Endodermal cell (in vitro differentiated cells): ENCODE results near the gene SPAG5. TPM values are rescaled to one million over a fixed set of nuclear protein-coding genes. Genes with fewer than 3 reads are reported as not detected.
A peak's percentile ranks its signal among the peaks of the same experiment; 100 is the strongest.

Experiments used
- DNase-seq: peaks from one replicate; pipeline ENCODE4 v3.0.0-alpha.2; 2017
- H3K27ac ChIP-seq: 2 replicates; pipeline ENCODE4 v1.5.1; 2013; ENCODE audit warnings: mild to moderate bottlenecking, low read depth, low read length, moderate library complexity
- H3K27me3 ChIP-seq: 2 replicates; pipeline ENCODE4 v1.6.1; 2013; ENCODE audit warnings: mild to moderate bottlenecking, low read length, moderate library complexity; ENCODE audit not compliant: insufficient read depth, control insufficient read depth, poor library complexity, severe bottlenecking
- H3K36me3 ChIP-seq: 2 replicates; pipeline ENCODE4 v1.7.0; 2013; ENCODE audit warnings: mild to moderate bottlenecking, low read length, moderate library complexity; ENCODE audit not compliant: control insufficient read depth, insufficient read depth
- H3K4me1 ChIP-seq: one replicate; pipeline ENCODE4 v1.7.0; 2013; ENCODE audit warnings: low read length; ENCODE audit not compliant: control insufficient read depth, insufficient read depth
- H3K4me3 ChIP-seq: 2 replicates; pipeline ENCODE4 v1.5.1; 2013; ENCODE audit warnings: mild to moderate bottlenecking, low read length, moderate library complexity
- H3K9ac ChIP-seq: 2 replicates; pipeline ENCODE4 v1.6.1; 2013; ENCODE audit warnings: mild to moderate bottlenecking, low read length, moderate library complexity; ENCODE audit not compliant: poor library complexity, severe bottlenecking; ENCODE audit errors: extremely low read depth
- H3K9me3 ChIP-seq: 2 replicates; pipeline ENCODE4 v1.6.1; 2013; ENCODE audit warnings: mild to moderate bottlenecking, low read length, moderate library complexity; ENCODE audit not compliant: control insufficient read depth
- H3K27ac Mint-ChIP-seq: 2 replicates; pipeline ENCODE4 v1.8.0; 2020; ENCODE audit warnings: mixed read lengths
- H3K27me3 Mint-ChIP-seq: 2 replicates; pipeline ENCODE4 v1.8.0; 2021; ENCODE audit warnings: mild to moderate bottlenecking, mixed read lengths; ENCODE audit not compliant: insufficient read depth
- H3K36me3 Mint-ChIP-seq: 2 replicates; pipeline ENCODE4 v1.8.0; 2020; ENCODE audit warnings: low read depth, mixed read lengths
- H3K4me1 Mint-ChIP-seq: 2 replicates; pipeline ENCODE4 v1.8.0; 2020; ENCODE audit warnings: mixed read lengths
- H3K4me3 Mint-ChIP-seq: 2 replicates; pipeline ENCODE4 v1.8.0; 2020; ENCODE audit warnings: mild to moderate bottlenecking, moderate library complexity, mixed read lengths
- H3K9me3 Mint-ChIP-seq: 2 replicates; pipeline ENCODE4 v1.8.0; 2020; ENCODE audit warnings: mild to moderate bottlenecking, mixed read lengths
- WGBS, 2 experiments: methylation state at CpG; one replicate each; pipeline versions ENCODE4 v1.1.5 to v1.1.7; 2013; ENCODE audit warnings: missing lambda C conversion rate in 2 of 2, mixed read lengths in 1 of 2; ENCODE audit not compliant: insufficient coverage in 1 of 2, insufficient read length in 1 of 2; 5-methylcytosine and 5-hydroxymethylcytosine counted together
- total RNA-seq, 2 donors: library from RNA; stranded (reverse); fragmentation: NEBNext Ultra II Directional in 1 of 2; extraction: Animal tissue kit (Norgen Biotek cat#: 25700) in 1 of 2; gene quantifications; 2 replicates in 1 of 2; 3 replicates in 1 of 2; pipeline ENCODE4 v1.2.1, GENCODE V29; 2021
- TF ChIP-seq, protein P1 (sequence below): fragments of 200-600 bp; sonication (generic); conservative IDR thresholded peaks from 2 replicates; pipeline ENCODE4 v1.5.0; 2021; ENCODE audit warnings: antibody characterized with exemption, mild to moderate bottlenecking

SPAG5 gene
- total RNA-seq, 2 donors from 2014 or later: 84.8 to 132 TPM

GRCh38 chr17:28545787-28546415 lies 52.9 kb downstream of the SPAG5 start:
- no peak overlapping the region for H3K27ac ChIP-seq
- DNase-seq: peak; percentile 52
- H3K27ac Mint-ChIP-seq: no peak overlapping the region
- no peak overlapping the region for H3K4me3 Mint-ChIP-seq
- H3K36me3 Mint-ChIP-seq: peaks cover 6% of the 10 kb centered on the region
- peaks cover 17% of the 10 kb centered on the region for H3K4me1 Mint-ChIP-seq
- H3K27me3 Mint-ChIP-seq: no peaks in the 10 kb centered on the region
- 86 to 93% methylated on average over 4 to 6 of the region's 6 CpGs for WGBS, 2 experiments
- no peaks in the 10 kb centered on the region for H3K27me3 ChIP-seq
- H3K9me3 ChIP-seq: no peaks in the 10 kb centered on the region
- no peaks in the 10 kb centered on the region for H3K36me3 ChIP-seq
- no peaks in the 10 kb centered on the region for H3K9me3 Mint-ChIP-seq
- TF ChIP-seq, protein P1, sequence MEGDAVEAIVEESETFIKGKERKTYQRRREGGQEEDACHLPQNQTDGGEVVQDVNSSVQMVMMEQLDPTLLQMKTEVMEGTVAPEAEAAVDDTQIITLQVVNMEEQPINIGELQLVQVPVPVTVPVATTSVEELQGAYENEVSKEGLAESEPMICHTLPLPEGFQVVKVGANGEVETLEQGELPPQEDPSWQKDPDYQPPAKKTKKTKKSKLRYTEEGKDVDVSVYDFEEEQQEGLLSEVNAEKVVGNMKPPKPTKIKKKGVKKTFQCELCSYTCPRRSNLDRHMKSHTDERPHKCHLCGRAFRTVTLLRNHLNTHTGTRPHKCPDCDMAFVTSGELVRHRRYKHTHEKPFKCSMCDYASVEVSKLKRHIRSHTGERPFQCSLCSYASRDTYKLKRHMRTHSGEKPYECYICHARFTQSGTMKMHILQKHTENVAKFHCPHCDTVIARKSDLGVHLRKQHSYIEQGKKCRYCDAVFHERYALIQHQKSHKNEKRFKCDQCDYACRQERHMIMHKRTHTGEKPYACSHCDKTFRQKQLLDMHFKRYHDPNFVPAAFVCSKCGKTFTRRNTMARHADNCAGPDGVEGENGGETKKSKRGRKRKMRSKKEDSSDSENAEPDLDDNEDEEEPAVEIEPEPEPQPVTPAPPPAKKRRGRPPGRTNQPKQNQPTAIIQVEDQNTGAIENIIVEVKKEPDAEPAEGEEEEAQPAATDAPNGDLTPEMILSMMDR: no peak
- peaks cover 4% of the 10 kb centered on the region for H3K4me1 ChIP-seq
- H3K9ac ChIP-seq: no peak overlapping the region
- no peak overlapping the region for H3K4me3 ChIP-seq

GRCh38 chr17:28545141-28545503 lies 53.7 kb downstream of the SPAG5 start:
- Mint-ChIP-seq H3K36me3 (peaks cover 6% of the 10 kb centered on the region), H3K4me1 (peaks cover 17% of the 10 kb centered on the region), H3K4me3 (no peak overlapping the region), H3K9me3 (no peaks in the 10 kb centered on the region), H3K27me3 (no peaks in the 10 kb centered on the region), H3K27ac (no peak overlapping the region)
- Histone ChIP-seq H3K9ac (no peak overlapping the region), H3K27me3 (no peaks in the 10 kb centered on the region), H3K4me1 (peaks cover 4% of the 10 kb centered on the region), H3K36me3 (no peaks in the 10 kb centered on the region), H3K4me3 (no peak overlapping the region), H3K9me3 (no peaks in the 10 kb centered on the region), H3K27ac (no peak overlapping the region)
- 82 to 92% methylated on average over 2 of the region's 2 CpGs for WGBS, 2 experiments
- DNase-seq: no peak
- TF ChIP-seq, protein P1: no peak

GRCh38 chr17:28544402-28545140 lies 54.3 kb downstream of the SPAG5 start:
- Histone ChIP-seq H3K36me3 (no peaks in the 10 kb centered on the region), H3K9ac (no peak overlapping the region), H3K27ac (no peak overlapping the region), H3K4me1 (peaks cover 3% of the 10 kb centered on the region), H3K4me3 (no peak overlapping the region), H3K9me3 (no peaks in the 10 kb centered on the region), H3K27me3 (no peaks in the 10 kb centered on the region)
- Mint-ChIP-seq H3K36me3 (peaks cover 6% of the 10 kb centered on the region), H3K9me3 (no peaks in the 10 kb centered on the region), H3K27me3 (no peaks in the 10 kb centered on the region), H3K4me1 (peaks cover 17% of the 10 kb centered on the region), H3K27ac (no peak overlapping the region), H3K4me3 (no peak overlapping the region)
- TF ChIP-seq, protein P1: no peak
- 85 to 100% methylated on average over 2 to 4 of the region's 4 CpGs for whole genome bisulfite sequencing, 2 experiments
- DNase-seq: peak; percentile 57
